HepG2 (cell line): ENCODE data around the gene FAM229A. TPM values are rescaled to one million over a fixed set of nuclear protein-coding genes. Genes with fewer than 3 reads are reported as not detected.
A peak's percentile ranks its signal among the peaks of the same experiment; 100 is the strongest.

Experiments used
- ATRX ChIP-seq: sonication (generic); formaldehyde crosslinking; IDR thresholded peaks from 2 replicates; pipeline ENCODE4 v1.4.0; 2020; ENCODE audit warnings: missing genetic modification reagents, borderline replicate concordance
- ELF3 ChIP-seq: IDR thresholded peaks from 2 replicates; pipeline ENCODE4 v1.6.1; 2016; ENCODE audit warnings: missing genetic modification reagents, missing compliant biosample characterization
- GATAD2A ChIP-seq: IDR thresholded peaks from 2 replicates; pipeline ENCODE4 v1.6.1; 2016
- ISX ChIP-seq: sonication (generic); formaldehyde crosslinking; conservative IDR thresholded peaks from 2 replicates; pipeline ENCODE4 v1.5.0; 2020; ENCODE audit warnings: missing genetic modification reagents
- KDM5B ChIP-seq: sonication (generic); formaldehyde crosslinking; IDR thresholded peaks from 2 replicates; pipeline ENCODE4 v1.4.0; 2020; ENCODE audit warnings: missing genetic modification reagents, mild to moderate bottlenecking, borderline replicate concordance
- MED1 ChIP-seq: sonication (generic); formaldehyde crosslinking; IDR thresholded peaks from 2 replicates; pipeline ENCODE4 v1.4.0; 2020; ENCODE audit warnings: missing genetic modification reagents
- NCOA2 ChIP-seq: sonication (generic); formaldehyde crosslinking; IDR thresholded peaks from 2 replicates; pipeline ENCODE4 v1.8.0; 2022; ENCODE audit warnings: inconsistent platforms
- NR1H2 ChIP-seq: sonication (generic); formaldehyde crosslinking; IDR thresholded peaks from 2 replicates; pipeline ENCODE4 v1.8.1; 2022; ENCODE audit warnings: low read depth, missing genetic modification reagents, borderline replicate concordance
- NR2C2 ChIP-seq: sonication (generic); formaldehyde crosslinking; IDR thresholded peaks from 2 replicates; pipeline ENCODE4 v1.4.0; 2020; ENCODE audit warnings: missing genetic modification reagents, mild to moderate bottlenecking, moderate library complexity, borderline replicate concordance
- SNRNP70 ChIP-seq: fragments of 200-400 bp; formaldehyde crosslinking; IDR thresholded peaks from 2 replicates; pipeline ENCODE4 v1.6.1; 2017; ENCODE audit warnings: mild to moderate bottlenecking, low read depth, low read length, moderate library complexity
- TRAFD1 ChIP-seq: sonication (generic); formaldehyde crosslinking; IDR thresholded peaks from 2 replicates; pipeline ENCODE4 v1.5.1; 2020; ENCODE audit warnings: missing genetic modification reagents, mild to moderate bottlenecking, borderline replicate concordance
- XRCC5 ChIP-seq: fragments of 200-400 bp; formaldehyde crosslinking; optimal IDR thresholded peaks from 2 replicates; pipeline ENCODE3; 2017; ENCODE audit warnings: mild to moderate bottlenecking, low read length
- ZBTB34 ChIP-seq: sonication (generic); formaldehyde crosslinking; IDR thresholded peaks from 2 replicates; pipeline ENCODE4 v1.8.0; 2022; ENCODE audit warnings: mild to moderate bottlenecking, missing genetic modification reagents
- ZBTB44 ChIP-seq: sonication (generic); formaldehyde crosslinking; IDR thresholded peaks from 2 replicates; pipeline ENCODE4 v1.4.0; 2020; ENCODE audit warnings: missing genetic modification reagents
- ZFP36L2 ChIP-seq: sonication (generic); formaldehyde crosslinking; IDR thresholded peaks from 2 replicates; pipeline ENCODE4 v1.4.0; 2020; ENCODE audit warnings: missing genetic modification reagents
- ZNF121 ChIP-seq: sonication (generic); formaldehyde crosslinking; IDR thresholded peaks from 2 replicates; pipeline ENCODE4 v1.5.0; 2020; ENCODE audit warnings: mild to moderate bottlenecking, missing genetic modification reagents
- ZNF207 ChIP-seq: fragments of 450-650 bp; IDR thresholded peaks from 2 replicates; pipeline ENCODE4 v1.6.1; 2016; ENCODE audit warnings: antibody characterized with exemption, borderline replicate concordance
- ZNF232 ChIP-seq: sonication (generic); formaldehyde crosslinking; IDR thresholded peaks from 2 replicates; pipeline ENCODE4 v1.4.0; 2020; ENCODE audit warnings: missing genetic modification reagents, borderline replicate concordance
- ZNF235 ChIP-seq: sonication (generic); formaldehyde crosslinking; IDR thresholded peaks from 2 replicates; pipeline ENCODE4 v1.8.1; 2023; ENCODE audit warnings: mild to moderate bottlenecking, missing genetic modification reagents, borderline replicate concordance
- ZNF513 ChIP-seq: sonication (generic); formaldehyde crosslinking; conservative IDR thresholded peaks from 2 replicates; pipeline ENCODE4 v1.5.0; 2020; ENCODE audit warnings: missing genetic modification reagents
- ZNF550 ChIP-seq: sonication (generic); formaldehyde crosslinking; IDR thresholded peaks from 2 replicates; pipeline ENCODE4 v1.4.0; 2020; ENCODE audit warnings: mild to moderate bottlenecking, missing genetic modification reagents, borderline replicate concordance
- ZNF563 ChIP-seq: sonication (generic); formaldehyde crosslinking; IDR thresholded peaks from 2 replicates; pipeline ENCODE4 v1.8.0; 2022; ENCODE audit warnings: mild to moderate bottlenecking, moderate library complexity, missing genetic modification reagents
- ZNF589 ChIP-seq: sonication (generic); formaldehyde crosslinking; conservative IDR thresholded peaks from 2 replicates; pipeline ENCODE4 v1.8.0; 2022; ENCODE audit warnings: mild to moderate bottlenecking, moderate library complexity, missing genetic modification reagents
- ZNF841 ChIP-seq: sonication (generic); formaldehyde crosslinking; IDR thresholded peaks from 2 replicates; pipeline ENCODE4 v1.8.1; 2023; ENCODE audit warnings: missing genetic modification reagents, borderline replicate concordance
- polyA plus RNA-seq, 8 experiments: library from polyadenylated mRNA; depleted of rRNA in 3 of 8; stranded (reverse) in 7 of 8; unstranded in 1 of 8; fragments of >200 nt; fragmentation: Illumina TruSeq in 4 of 8; extraction: Trizol in 4 of 8; gene quantifications; 2 replicates each; pipeline versions ENCODE4 v1.2.1 to v1.2.3, GENCODE V29; 2011 to 2016; ENCODE audit warnings: low read depth in 4 of 8, missing spikeins in 1 of 8, mixed read lengths in 1 of 8; ENCODE audit not compliant: insufficient read depth in 1 of 8
- total RNA-seq, 5 experiments: library from RNA; depleted of rRNA; stranded (reverse); fragments of >200 nt; fragmentation: Illumina TruSeq; extraction: Trizol; gene quantifications; 2 replicates each; pipeline ENCODE4 v1.2.3, GENCODE V29; 2016; ENCODE audit warnings: low read depth in 1 of 5

The FAM229A gene
- total and polyA plus RNA-seq, 2 of the 13 experiments (the other 11 are each of a cell fraction or from before 2014, with no cell fraction given): 3.2 to 17.6 TPM

- no peak for TF ChIP-seq ZNF550 (CRISPR knock-in tag)
- TF ChIP-seq ZNF563: peak; percentile 81
- TF ChIP-seq ZBTB44 (CRISPR knock-in tag): no peak
- peak; percentile 17; the same call in 1 of the 2 replicates for TF ChIP-seq NR2C2
- no peak for TF ChIP-seq GATAD2A (CRISPR knock-in tag)
- no peak for TF ChIP-seq TRAFD1
- TF ChIP-seq ZNF207: no peak
- TF ChIP-seq KDM5B (CRISPR knock-in tag): peak; percentile 50; the same call in 1 of the 2 replicates
- no peak for TF ChIP-seq SNRNP70
- peak; percentile 25 for TF ChIP-seq XRCC5
- no peak for TF ChIP-seq ZNF513 (CRISPR knock-in tag)
- TF ChIP-seq ZNF841 (CRISPR knock-in tag): 0 out of 2 replicates have a peak, but pooled peaks have one; percentile 31
- no peak for TF ChIP-seq ISX (CRISPR knock-in tag)
- peak; percentile 71; the same call in 1 of the 2 replicates for TF ChIP-seq ZBTB34
- peak; percentile 39; the same call in 1 of the 2 replicates for TF ChIP-seq ZNF235 (CRISPR knock-in tag)
- TF ChIP-seq ZFP36L2: no peak
- TF ChIP-seq NCOA2: no peak
- peak; percentile 52; the same call in 1 of the 2 replicates for TF ChIP-seq MED1 (CRISPR knock-in tag)
- no peak for TF ChIP-seq ATRX (CRISPR knock-in tag)
- TF ChIP-seq ZNF121 (CRISPR knock-in tag): no peak
- TF ChIP-seq ELF3 (CRISPR knock-in tag): 0 out of 2 replicates have a peak, but pooled peaks have one; percentile 33
- no peak for TF ChIP-seq NR1H2 (CRISPR knock-in tag)
- no peak for TF ChIP-seq ZNF589 (CRISPR knock-in tag)
- no peak for TF ChIP-seq ZNF232 (CRISPR knock-in tag)
These were observed 10.7 kb downstream of the FAM229A start (continued) for GRCh38 chr1:32351399-32352238.
